HCT116 (cell line): ENCODE results near the gene SLC16A11. TPM values are rescaled to one million over a fixed set of nuclear protein-coding genes. Genes with fewer than 3 reads are reported as not detected.
A peak's percentile ranks its signal among the peaks of the same experiment; 100 is the strongest.

Experiments used
- ATAC-seq: fragments of 200-7000 bp; cut with Tn5 transposase; 2 replicates; pipeline ENCODE4 v1.9.1; 2020; ENCODE audit warnings: mild to moderate bottlenecking, moderate library complexity
- BruUV-seq: library from RNA; stranded (reverse); fragments of 400-500 nt; replicated peaks from 2 replicates; lab custom pipeline; 2021; lab: Mats Ljungman, UMichigan
- CTCF ChIA-PET: fragments of 300-600 bp; sonication (Branson Sonifier 250); formaldehyde crosslinking; loops from one replicate; lab custom pipeline; 2021; ENCODE audit warnings: antibody characterized with exemption; lab: Charles Lee
- POLR2A ChIA-PET: fragments of 300-600, 350-600 bp; sonication (Branson Sonifier 250); formaldehyde crosslinking; loops from one replicate; lab custom pipeline; 2021; ENCODE audit warnings: antibody characterized with exemption; lab: Charles Lee
- RAD21 ChIA-PET, 2 experiments: fragments of 300-600 bp; sonication (Branson Sonifier 250); formaldehyde crosslinking; loops; one replicate each; lab custom pipeline; 2023; ENCODE audit warnings: low total read pairs in 2 of 2; ENCODE audit not compliant: uncharacterized antibody in 2 of 2, unreplicated experiment in 2 of 2, low non-redundant PET in 1 of 2; lab: Charles Lee
- DNase-seq: peaks from one replicate; pipeline ENCODE4 v3.0.0-alpha.2; 2010; ENCODE audit warnings: low read depth, low spot score
- H2AFZ ChIP-seq: fragments of 200-600 bp; shearing (Covaris generic), sonication (generic); 2 replicates; pipeline ENCODE4 v1.6.1; 2017; ENCODE audit warnings: low read depth, mixed run types, mixed read lengths, antibody characterized with exemption, low read length; ENCODE audit not compliant: poor library complexity, severe bottlenecking
- H3K27ac ChIP-seq: 2 replicates; pipeline ENCODE4 v1.5.1; 2012; ENCODE audit warnings: low read depth, low read length
- H3K27me3 ChIP-seq: fragments of 200-600 bp; sonication (generic); 2 replicates; pipeline ENCODE4 v1.6.1; 2016; ENCODE audit warnings: mixed run types, low read length, mixed read lengths; ENCODE audit not compliant: insufficient read depth
- H3K36me3 ChIP-seq, 2 experiments: fragments of 200-500 bp in 1 of 2; fragments of 200-600 bp in 1 of 2; sonication (Bioruptor generic) in 1 of 2; sonication (generic) in 1 of 2; 2 replicates each; pipeline versions ENCODE4 v1.5.1 to v1.6.1; 2014 to 2016; ENCODE audit warnings: low read length in 2 of 2, inconsistent platforms in 1 of 2, mixed read lengths in 1 of 2, mixed run types in 1 of 2; ENCODE audit not compliant: insufficient read depth in 2 of 2, control insufficient read depth in 1 of 2
- H3K4me1 ChIP-seq, 2 experiments: fragments of 200-600 bp in 1 of 2; sonication (generic) in 1 of 2; 2 replicates each; pipeline versions ENCODE4 v1.5.1 to v1.6.1; 2012 to 2017; ENCODE audit warnings: low read length in 2 of 2, inconsistent platforms in 1 of 2, mild to moderate bottlenecking in 1 of 2, mixed read lengths in 1 of 2, mixed run types in 1 of 2, moderate library complexity in 1 of 2; ENCODE audit not compliant: insufficient read depth in 2 of 2, control insufficient read depth in 1 of 2
- H3K4me2 ChIP-seq: fragments of 200-600 bp; sonication (generic); 2 replicates; pipeline ENCODE4 v1.6.1; 2017; ENCODE audit warnings: mixed run types, low read length, mixed read lengths
- H3K4me3 ChIP-seq, 2 experiments: fragments of 200-600 bp in 1 of 2; sonication (generic) in 1 of 2; replicated peaks in 1 of 2; 2 replicates each; pipeline ENCODE4 v1.5.1; 2011 to 2016; ENCODE audit warnings: low read length in 2 of 2, control low read depth in 1 of 2, low read depth in 1 of 2, mild to moderate bottlenecking in 1 of 2, mixed read lengths in 1 of 2, mixed run types in 1 of 2
- H3K79me2 ChIP-seq: fragments of 200-600 bp; sonication (generic); 2 replicates; pipeline ENCODE4 v1.6.1; 2017; ENCODE audit warnings: mild to moderate bottlenecking, mixed run types, low read length, moderate library complexity, mixed read lengths; ENCODE audit not compliant: insufficient read depth
- H3K9ac ChIP-seq: fragments of 200-600 bp; sonication (generic); 2 replicates; pipeline ENCODE4 v1.6.1; 2016; ENCODE audit warnings: low read length, mixed read lengths
- H3K9me2 ChIP-seq: fragments of 200-600 bp; sonication (generic), shearing (Covaris generic); 2 replicates; pipeline ENCODE4 v1.6.1; 2017; ENCODE audit warnings: mixed run types, mild to moderate bottlenecking, moderate library complexity; ENCODE audit not compliant: insufficient read depth
- H3K9me3 ChIP-seq, 2 experiments: fragments of 200-500 bp in 1 of 2; fragments of 200-600 bp in 1 of 2; sonication (Bioruptor generic) in 1 of 2; sonication (generic) in 1 of 2; 2 replicates each; pipeline ENCODE4 v1.6.1; 2014 to 2017; ENCODE audit warnings: low read length in 2 of 2, mixed read lengths in 2 of 2, inconsistent platforms in 1 of 2, low read depth in 1 of 2, mild to moderate bottlenecking in 1 of 2, mixed run types in 1 of 2, moderate library complexity in 1 of 2; ENCODE audit not compliant: control insufficient read depth in 1 of 2, insufficient read depth in 1 of 2
- H4K20me1 ChIP-seq: fragments of 200-600 bp; sonication (generic), shearing (Covaris generic); 2 replicates; pipeline ENCODE4 v1.6.1; 2017; ENCODE audit warnings: mixed run types, mild to moderate bottlenecking, moderate library complexity; ENCODE audit not compliant: insufficient read depth
- CBX3 ChIP-seq: IDR thresholded peaks from 2 replicates; pipeline ENCODE4 v1.6.1; 2012; ENCODE audit warnings: low read depth
- CEBPB ChIP-seq: IDR thresholded peaks from 2 replicates; pipeline ENCODE4 v1.6.1; 2012; ENCODE audit warnings: low read depth
- CTCF ChIP-seq, 3 experiments: fragments of 200-600 bp in 1 of 3; sonication (generic) in 1 of 3; IDR thresholded peaks in 2 of 3; conservative IDR thresholded peaks in 1 of 3; 2 replicates each; pipeline ENCODE4 v1.5.1; 2012 to 2017; ENCODE audit warnings: low read depth in 2 of 3, low read length in 2 of 3, antibody characterized with exemption in 1 of 3, borderline replicate concordance in 1 of 3, control low read depth in 1 of 3, mild to moderate bottlenecking in 1 of 3, mixed read lengths in 1 of 3, mixed run types in 1 of 3, moderate library complexity in 1 of 3; ENCODE audit not compliant: insufficient read depth in 1 of 3
- EGR1 ChIP-seq: IDR thresholded peaks from 2 replicates; pipeline ENCODE4 v1.6.1; 2012; ENCODE audit warnings: low read depth
- EZH2 ChIP-seq: fragments of 200-600 bp; sonication (generic); IDR thresholded peaks from 2 replicates; pipeline ENCODE4 v1.6.1; 2017; ENCODE audit warnings: antibody characterized with exemption, mixed run types
- EZH2phosphoT487 ChIP-seq: fragments of 200-600 bp; IDR thresholded peaks from 2 replicates; pipeline ENCODE4 v1.6.1; 2018; ENCODE audit warnings: antibody characterized with exemption, borderline replicate concordance
- MAX ChIP-seq: IDR thresholded peaks from 2 replicates; pipeline ENCODE4 v1.6.1; 2012
- POLR2AphosphoS5 ChIP-seq: IDR thresholded peaks from 2 replicates; pipeline ENCODE4 v1.6.1; 2011; ENCODE audit warnings: mild to moderate bottlenecking, low read depth, low read length, moderate library complexity
- RAD21 ChIP-seq: IDR thresholded peaks from 2 replicates; pipeline ENCODE4 v1.6.1; 2012; ENCODE audit warnings: low read depth, mild to moderate bottlenecking
- REST ChIP-seq: IDR thresholded peaks from 2 replicates; pipeline ENCODE4 v1.6.1; 2012; ENCODE audit warnings: low read depth
- SIN3A ChIP-seq: IDR thresholded peaks from 2 replicates; pipeline ENCODE4 v1.6.1; 2012; ENCODE audit warnings: low read depth
- SRF ChIP-seq: IDR thresholded peaks from 2 replicates; pipeline ENCODE4 v1.6.1; 2012; ENCODE audit warnings: low read depth
- TCF7L2 ChIP-seq: IDR thresholded peaks from 2 replicates; pipeline ENCODE4 v1.7.0; 2011; ENCODE audit warnings: borderline replicate concordance, inconsistent platforms; ENCODE audit not compliant: insufficient read depth, insufficient read length; ENCODE audit errors: extremely low read depth
- YY1 ChIP-seq: IDR thresholded peaks from 2 replicates; pipeline ENCODE4 v1.6.1; 2011; ENCODE audit warnings: low read length, low read depth, moderate library complexity, mild to moderate bottlenecking; ENCODE audit not compliant: insufficient replicate concordance; ENCODE audit errors: extremely low read depth
- ZNF274 ChIP-seq: fragments of 200-500 bp; sonication (Bioruptor generic); IDR thresholded peaks from 2 replicates; pipeline ENCODE4 v1.6.1; 2014; ENCODE audit warnings: mild to moderate bottlenecking, low read depth, low read length, inconsistent platforms
- intact Hi-C: fragments of 100-400 bp; cut with micrococcal nuclease; formaldehyde crosslinking; loops from 2 replicates; pipeline ENCODE4 v1.10.0; 2022
- total RNA-seq: library from RNA; stranded (reverse); gene quantifications from one replicate; pipeline ENCODE4 v1.2.1, GENCODE V29; 2021; ENCODE audit not compliant: unreplicated experiment

SLC16A11 gene
- total RNA-seq, 1 experiment from 2014 or later, result not detected

GRCh38 chr17:7019839-7020519 is 23.9 kb downstream of the SLC16A11 start:
- ChIA-PET POLR2A (interaction anchor here (0.6 kb wide), 1 partner anchor 353 kb away, joined by 6 read pairs; no protein-coding TSS in a partner anchor), CTCF (no interaction called here), RAD21 (no interaction called here)
- no peaks in the 10 kb centered on the region for H3K79me2 ChIP-seq
- BruUV-seq, result no TSS peak
- H2AFZ ChIP-seq, result peak overlapping the region; percentile 94
- H3K27me3 ChIP-seq, result no peaks in the 10 kb centered on the region
- peak overlapping the region; percentile 29 to 54 for H3K4me3 ChIP-seq
- intact Hi-C loops, result no loop called here
- no peaks in the 10 kb centered on the region for H4K20me1 ChIP-seq
- DNase-seq (no peak), ATAC-seq (no peak)
- H3K9ac ChIP-seq, result peak overlapping the region; percentile 62
- H3K9me3 ChIP-seq, result no peaks in the 10 kb centered on the region
- peak overlapping the region; percentile 82 for H3K4me2 ChIP-seq
- no peaks in the 10 kb centered on the region for H3K9me2 ChIP-seq
- peaks cover 10 to 48% of the 10 kb centered on the region in 2 experiments; a peak in 3 of 4 replicates for H3K4me1 ChIP-seq
- no peaks in the 10 kb centered on the region for H3K36me3 ChIP-seq
- no peak overlapping the region; the same call in 1 of the 2 replicates for H3K27ac ChIP-seq
- TF ChIP-seq POLR2AphosphoS5, result no peak
- no peak for TF ChIP-seq CBX3
- TF ChIP-seq REST, result no peak
- no peak for TF ChIP-seq MAX
- TF ChIP-seq RAD21, result no peak
- TF ChIP-seq SRF, result no peak
- TF ChIP-seq TCF7L2, result no peak
- no peak for TF ChIP-seq EGR1
- TF ChIP-seq YY1, result no peak
- no peak for TF ChIP-seq SIN3A
- no peak for TF ChIP-seq CEBPB
- TF ChIP-seq CTCF (IDR thresholded peaks at IDR 0.05 in 2 of 3, conservative IDR thresholded peaks at IDR 0.05 in 1 of 3; ENCODE audit: borderline replicate concordance in 1 of 3, insufficient read depth in 1 of 3, low read depth in 2 of 3, low read length in 2 of 3), result no peak
- TF ChIP-seq EZH2phosphoT487, result no peak
- no peak for TF ChIP-seq EZH2
- no peak for TF ChIP-seq ZNF274
